Smooth muscle cell (in vitro differentiated cells): ENCODE data around the gene ZBTB45. TPM values are rescaled to one million over a fixed set of nuclear protein-coding genes. Genes with fewer than 3 reads are reported as not detected.

Source experiments
- DNase-seq: peaks from one replicate; lab custom pipeline; 2025; ENCODE audit not compliant: unreplicated experiment; lab: John Stamatoyannopoulos, UW
- H2AFZ ChIP-seq: fragments of 200-600 bp; sonication (generic); 2 replicates; pipeline ENCODE4 v1.6.0; 2016; ENCODE audit warnings: antibody characterized with exemption, low read depth, mild to moderate bottlenecking
- H3F3A ChIP-seq: fragments of 200-600 bp; sonication (generic); 2 replicates; pipeline ENCODE4 v1.6.0; 2017; ENCODE audit warnings: antibody characterized with exemption, low read depth
- H3K27ac ChIP-seq: fragments of 200-600 bp; sonication (generic); 2 replicates; pipeline ENCODE4 v1.5.1; 2016; ENCODE audit warnings: low read depth, mild to moderate bottlenecking
- H3K27me3 ChIP-seq: fragments of 200-600 bp; sonication (generic); 2 replicates; pipeline ENCODE4 v1.6.1; 2016; ENCODE audit warnings: low read depth, mild to moderate bottlenecking
- H3K36me3 ChIP-seq: fragments of 200-600 bp; sonication (generic); 2 replicates; pipeline ENCODE4 v1.5.1; 2016; ENCODE audit warnings: low read depth
- H3K4me1 ChIP-seq: fragments of 200-600 bp; sonication (generic); 2 replicates; pipeline ENCODE4 v1.5.1; 2016; ENCODE audit warnings: low read depth
- H3K4me2 ChIP-seq: fragments of 200-600 bp; sonication (generic); 2 replicates; pipeline ENCODE4 v1.6.0; 2016; ENCODE audit warnings: mild to moderate bottlenecking
- H3K4me3 ChIP-seq: fragments of 200-600 bp; sonication (generic); 2 replicates; pipeline ENCODE4 v1.5.1; 2016; ENCODE audit warnings: mild to moderate bottlenecking
- H3K79me2 ChIP-seq: fragments of 200-600 bp; sonication (generic); 2 replicates; pipeline ENCODE4 v1.6.0; 2016; ENCODE audit warnings: low read depth, mild to moderate bottlenecking
- H3K9ac ChIP-seq: fragments of 200-600 bp; sonication (generic); 2 replicates; pipeline ENCODE4 v1.6.0; 2016; ENCODE audit warnings: low read depth
- H3K9me3 ChIP-seq: fragments of 200-600 bp; sonication (generic); replicated peaks from 2 replicates; pipeline ENCODE4 v1.5.1; 2016; ENCODE audit warnings: low read depth
- H4K20me1 ChIP-seq: fragments of 200-600 bp; sonication (generic); 2 replicates; pipeline ENCODE4 v1.6.0; 2016; ENCODE audit warnings: low read depth
- WGBS: methylation state at CpG from one replicate; pipeline ENCODE4 v1.1.7; 2016; ENCODE audit warnings: low lambda C conversion rate; 5-methylcytosine and 5-hydroxymethylcytosine counted together
- polyA plus RNA-seq: library from polyadenylated mRNA; unstranded; fragments of >200 nt; fragmentation: Nextera tagmentation; extraction: Ambion mirVana; gene quantifications from 2 replicates; pipeline ENCODE4 v1.2.1, GENCODE V29; 2016
- total RNA-seq: library from RNA; depleted of rRNA; stranded (reverse); fragments of >200 nt; gene quantifications from 2 replicates; pipeline ENCODE4 v1.2.3, GENCODE V29; 2014
- TF ChIP-seq, protein P1 (sequence below): fragments of 200-600 bp; sonication (generic); IDR thresholded peaks from 2 replicates; pipeline ENCODE4 v1.5.1; 2017; ENCODE audit warnings: borderline replicate concordance, mild to moderate bottlenecking, antibody characterized with exemption; ENCODE audit not compliant: insufficient read depth, poor library complexity, severe bottlenecking

Gene ZBTB45
- total and polyA plus RNA-seq, 2 experiments from 2014 or later: 8.7 to 23.7 TPM

DNA sequence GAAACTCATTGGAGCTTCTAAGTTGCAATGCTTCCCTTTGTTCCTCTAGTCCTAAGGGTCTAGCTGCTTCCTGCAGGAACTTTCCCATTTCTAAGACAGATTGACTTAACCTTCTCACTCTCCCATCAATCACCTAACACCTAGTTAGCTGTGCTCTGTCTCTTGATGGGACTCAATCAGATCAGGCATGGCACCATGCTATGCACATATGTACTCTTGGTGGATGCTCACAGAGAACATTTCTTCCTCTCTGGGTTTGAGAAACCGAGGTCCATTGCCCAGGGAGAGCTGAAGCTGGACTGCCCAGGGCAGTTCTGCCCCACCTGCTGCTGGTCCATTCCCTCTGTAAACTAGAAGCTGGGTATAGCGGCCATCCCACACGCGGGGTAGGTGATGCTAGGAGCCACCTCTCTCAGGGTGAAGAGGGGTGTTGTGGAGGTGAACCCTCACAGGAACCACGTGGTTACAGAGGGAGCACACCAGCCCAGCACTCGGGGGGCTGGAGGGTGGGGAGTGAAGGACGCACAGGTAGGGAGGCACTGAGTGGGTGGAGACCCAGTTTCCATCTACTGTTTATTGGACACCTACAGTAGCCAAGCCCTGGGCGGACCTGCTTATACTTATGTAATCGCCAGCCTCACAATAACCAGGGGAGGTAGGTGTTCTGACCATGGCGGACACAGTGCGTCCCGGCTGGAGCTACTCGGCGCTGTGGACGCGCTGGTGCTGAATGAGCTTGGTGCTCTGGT lies 41.9 kb upstream of the ZBTB45 start:
- Histone ChIP-seq H3K4me3 (no peak overlapping the region), H3K4me2 (no peak overlapping the region), H3K36me3 (no peaks in the 10 kb centered on the region), H3K4me1 (peaks cover 17% of the 10 kb centered on the region), H3K27ac (no peak overlapping the region), H3F3A (peaks cover 12% of the 10 kb centered on the region), H3K79me2 (peaks cover 15% of the 10 kb centered on the region), H4K20me1 (peaks cover 20% of the 10 kb centered on the region), H3K9me3 (no peaks in the 10 kb centered on the region), H2AFZ (no peak overlapping the region), H3K27me3 (no peaks in the 10 kb centered on the region), H3K9ac (no peak overlapping the region)
- WGBS: 95% methylated on average over 16 of the region's 16 CpGs
- TF ChIP-seq, protein P1, sequence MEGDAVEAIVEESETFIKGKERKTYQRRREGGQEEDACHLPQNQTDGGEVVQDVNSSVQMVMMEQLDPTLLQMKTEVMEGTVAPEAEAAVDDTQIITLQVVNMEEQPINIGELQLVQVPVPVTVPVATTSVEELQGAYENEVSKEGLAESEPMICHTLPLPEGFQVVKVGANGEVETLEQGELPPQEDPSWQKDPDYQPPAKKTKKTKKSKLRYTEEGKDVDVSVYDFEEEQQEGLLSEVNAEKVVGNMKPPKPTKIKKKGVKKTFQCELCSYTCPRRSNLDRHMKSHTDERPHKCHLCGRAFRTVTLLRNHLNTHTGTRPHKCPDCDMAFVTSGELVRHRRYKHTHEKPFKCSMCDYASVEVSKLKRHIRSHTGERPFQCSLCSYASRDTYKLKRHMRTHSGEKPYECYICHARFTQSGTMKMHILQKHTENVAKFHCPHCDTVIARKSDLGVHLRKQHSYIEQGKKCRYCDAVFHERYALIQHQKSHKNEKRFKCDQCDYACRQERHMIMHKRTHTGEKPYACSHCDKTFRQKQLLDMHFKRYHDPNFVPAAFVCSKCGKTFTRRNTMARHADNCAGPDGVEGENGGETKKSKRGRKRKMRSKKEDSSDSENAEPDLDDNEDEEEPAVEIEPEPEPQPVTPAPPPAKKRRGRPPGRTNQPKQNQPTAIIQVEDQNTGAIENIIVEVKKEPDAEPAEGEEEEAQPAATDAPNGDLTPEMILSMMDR: no peak
- DNase-seq: no peak

DNA sequence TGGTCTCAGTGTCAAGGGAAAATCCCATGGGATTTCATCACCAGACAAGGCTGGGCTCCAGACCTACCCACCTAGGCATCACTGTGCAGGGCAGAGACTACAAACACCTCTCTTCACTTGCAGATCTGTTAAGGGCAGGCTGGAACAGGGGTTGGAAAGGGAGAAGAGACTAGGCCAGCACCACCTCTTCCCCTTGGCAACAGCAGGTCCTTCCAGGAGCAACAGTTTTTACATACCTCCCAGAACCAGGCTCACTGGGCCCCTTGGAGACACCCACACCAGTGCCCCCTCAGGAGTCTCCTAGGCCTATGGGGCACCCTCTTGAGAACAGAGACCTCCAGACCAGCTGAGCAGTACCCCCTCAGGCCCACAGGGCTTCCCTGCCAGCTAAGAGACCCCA lies 41.3 kb upstream of the ZBTB45 start:
- no peak for DNase-seq
- H3K36me3 ChIP-seq: no peaks in the 10 kb centered on the region
- no peak overlapping the region for H3K9ac ChIP-seq
- no peak overlapping the region for H3K4me3 ChIP-seq
- peaks cover 17% of the 10 kb centered on the region for H3F3A ChIP-seq
- peaks cover 22% of the 10 kb centered on the region for H3K79me2 ChIP-seq
- no peak overlapping the region for H3K4me2 ChIP-seq
- peaks cover 20% of the 10 kb centered on the region for H4K20me1 ChIP-seq
- no peak overlapping the region for H2AFZ ChIP-seq
- no peaks in the 10 kb centered on the region for H3K27me3 ChIP-seq
- TF ChIP-seq, protein P1: no peak
- peaks cover 17% of the 10 kb centered on the region for H3K4me1 ChIP-seq
- H3K9me3 ChIP-seq: no peaks in the 10 kb centered on the region
- no peak overlapping the region for H3K27ac ChIP-seq

DNA sequence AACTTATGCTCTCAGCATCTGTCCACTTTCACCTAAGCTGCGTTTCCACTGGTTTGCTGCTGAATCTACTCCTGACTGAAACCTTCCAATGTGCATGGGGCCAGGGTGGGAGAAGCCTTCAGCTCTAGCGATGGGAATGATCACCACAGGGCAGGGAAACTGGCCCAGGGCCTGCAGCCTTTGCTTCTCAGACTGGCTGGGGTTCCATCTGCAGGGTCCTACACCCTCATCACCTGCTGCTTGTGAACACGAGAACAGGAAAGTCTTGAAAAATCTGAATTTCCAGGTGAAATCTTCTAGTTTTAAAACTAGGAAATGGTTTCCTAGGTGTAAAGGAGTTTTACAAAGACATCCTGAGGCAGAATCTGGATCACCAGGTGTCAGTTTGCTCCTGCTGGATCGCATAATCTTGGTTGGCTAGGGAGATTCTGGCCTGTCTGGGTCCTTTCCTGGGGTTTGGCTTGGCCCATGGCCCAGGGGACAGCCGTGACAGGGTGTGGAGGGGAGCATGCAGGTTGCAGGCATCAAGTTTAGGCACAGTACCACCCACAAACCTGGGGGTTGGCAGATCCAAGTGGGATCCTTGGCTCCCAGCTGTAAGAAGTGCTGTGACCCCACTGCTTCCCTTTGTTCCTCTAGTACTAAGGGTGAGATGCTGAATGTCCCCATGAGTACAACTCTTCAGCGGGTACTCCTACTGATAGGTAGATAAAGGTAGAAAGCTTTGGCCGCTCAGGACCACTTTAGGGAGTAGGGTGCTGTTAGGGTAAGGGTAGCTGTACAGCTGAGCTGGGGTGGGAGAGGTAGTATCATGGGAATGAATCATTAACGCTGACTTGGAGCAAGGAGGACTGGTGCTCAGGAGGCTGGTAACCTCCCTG lies 40.6 kb upstream of the ZBTB45 start:
- H3K36me3 ChIP-seq: no peaks in the 10 kb centered on the region
- peaks cover 17% of the 10 kb centered on the region for H3K4me1 ChIP-seq
- 93% methylated on average over 8 of the region's 8 CpGs for WGBS
- H4K20me1 ChIP-seq: peaks cover 20% of the 10 kb centered on the region
- H3K4me2 ChIP-seq: peak overlapping the region; percentile 94
- H3K27me3 ChIP-seq: no peaks in the 10 kb centered on the region
- H3K27ac ChIP-seq: peak overlapping the region; percentile 98
- peaks cover 17% of the 10 kb centered on the region for H3F3A ChIP-seq
- peak overlapping the region; percentile 34 for H3K9ac ChIP-seq
- H3K9me3 ChIP-seq: no peaks in the 10 kb centered on the region
- TF ChIP-seq, protein P1: no peak
- no peak for DNase-seq
- H3K79me2 ChIP-seq: peaks cover 27% of the 10 kb centered on the region
- no peak overlapping the region for H2AFZ ChIP-seq
- peak overlapping the region; percentile 62 for H3K4me3 ChIP-seq
